ENCODE results near the gene NKD2.
"Not testable (repeated sequence)": the region's sequence is repeated elsewhere in the genome, so short reads cannot be mapped to it uniquely, and the experiment has no call there.

Gene NKD2

GRCh38 chr5:998246-999031 is 10.2 kb upstream of the NKD2 start:
- Mint-ChIP-seq H3K9me3 (no peaks in the 10 kb centered on the region), H3K4me3 (no peak overlapping the region), H3K27me3 (peaks cover 20 to 50% of the 10 kb centered on the region in 2 donors), H3K36me3 (ENCODE audit: insufficient read depth) (no peaks in the 10 kb centered on the region), H3K27ac (no peak overlapping the region), H3K4me1 (ENCODE audit: low read depth in 2 of 2) (peaks cover 6 to 8% of the 10 kb centered on the region in 2 donors)
- ATAC-seq (replicated peaks), result no peak
- DNase-seq, result no peak

DNA sequence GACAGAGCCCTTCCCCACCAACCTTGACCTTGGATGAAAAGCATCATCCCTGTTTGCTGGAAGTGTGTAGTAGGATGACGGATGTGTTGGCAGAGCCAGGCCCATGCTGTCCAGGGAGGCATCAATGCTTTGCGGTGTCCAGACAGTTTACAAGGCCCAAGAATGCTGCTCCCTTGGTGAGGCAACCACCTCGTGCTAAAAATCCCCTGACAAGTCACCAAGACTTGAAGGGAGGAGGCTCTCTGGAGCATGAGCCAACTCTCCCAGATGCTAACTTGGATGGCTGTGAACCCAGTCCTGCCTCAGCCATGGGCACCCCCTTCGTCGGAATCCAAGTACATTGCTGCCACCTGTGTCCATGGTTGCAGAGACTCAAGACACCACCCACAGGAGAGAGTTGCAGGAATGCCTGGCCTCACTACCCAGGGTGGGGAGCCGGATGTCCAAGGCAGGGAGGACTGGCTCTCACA is 9.5 kb upstream of the NKD2 start:
- DNase-seq (no peak), ATAC-seq (replicated peaks) (no peak)
- H3K9me3 Mint-ChIP-seq, result no peaks in the 10 kb centered on the region
- no peak overlapping the region for H3K27ac Mint-ChIP-seq
- peaks cover 8 to 10% of the 10 kb centered on the region in 2 donors for H3K4me1 Mint-ChIP-seq (ENCODE audit: low read depth in 2 of 2)
- no peaks in the 10 kb centered on the region for H3K36me3 Mint-ChIP-seq (ENCODE audit: insufficient read depth)
- H3K27me3 Mint-ChIP-seq, result peaks cover 14 to 48% of the 10 kb centered on the region in 2 donors
- H3K4me3 Mint-ChIP-seq, result no peak overlapping the region

GRCh38 chr5:999724-1000123 is 8.9 kb upstream of the NKD2 start:
- H3K27ac Mint-ChIP-seq, result no peak overlapping the region
- peaks cover 12 to 44% of the 10 kb centered on the region in 2 donors for H3K27me3 Mint-ChIP-seq
- DNase-seq (no peak), ATAC-seq (replicated peaks) (no peak)
- no peaks in the 10 kb centered on the region for H3K36me3 Mint-ChIP-seq (ENCODE audit: insufficient read depth)
- no peaks in the 10 kb centered on the region for H3K9me3 Mint-ChIP-seq
- peaks cover 8 to 13% of the 10 kb centered on the region in 2 donors for H3K4me1 Mint-ChIP-seq (ENCODE audit: low read depth in 2 of 2)
- no peak overlapping the region for H3K4me3 Mint-ChIP-seq

- peaks cover 13 to 44% of the 10 kb centered on the region in 2 donors for H3K27me3 Mint-ChIP-seq
Observed at GRCh38 chr5:1000329-1000728, 8.3 kb upstream of the NKD2 start.

DNA sequence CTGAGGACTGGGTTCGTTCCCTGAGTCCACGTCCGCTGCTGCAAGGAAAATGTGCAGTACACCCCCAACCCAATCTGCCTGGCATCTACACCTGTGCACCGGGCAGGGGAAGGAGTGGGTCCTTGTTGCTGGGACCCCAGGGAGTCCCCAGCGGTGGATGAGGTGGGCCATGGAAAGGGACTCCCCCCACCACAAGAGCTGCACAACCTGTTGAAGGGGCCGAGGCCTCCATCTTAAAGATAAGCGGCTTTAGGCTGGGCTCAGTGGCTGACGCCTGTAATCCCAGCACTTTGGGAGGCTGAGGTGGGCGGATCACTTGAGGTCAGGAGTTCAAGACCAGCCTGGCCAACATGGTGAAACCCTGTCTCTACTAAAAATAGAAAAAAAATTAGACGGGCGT is 7.8 kb upstream of the NKD2 start:
- not testable (repeated sequence) for DNase-seq; H3K36me3 Mint-ChIP-seq (ENCODE audit: insufficient read depth); H3K4me3 Mint-ChIP-seq; ATAC-seq (replicated peaks); H3K9me3 Mint-ChIP-seq; H3K27ac Mint-ChIP-seq
- Mint-ChIP-seq H3K4me1 (ENCODE audit: low read depth in 2 of 2) (peaks cover 8 to 13% of the 10 kb centered on the region in 2 donors), H3K27me3 (peaks cover 18 to 49% of the 10 kb centered on the region in 2 donors)

More at GRCh38 chr5:1000329-1000728, 8.3 kb upstream of the NKD2 start:
- Mint-ChIP-seq H3K27ac (no peak overlapping the region), H3K4me3 (no peak overlapping the region), H3K9me3 (no peaks in the 10 kb centered on the region), H3K4me1 (ENCODE audit: low read depth in 2 of 2) (peaks cover 8 to 13% of the 10 kb centered on the region in 2 donors), H3K36me3 (ENCODE audit: insufficient read depth) (no peaks in the 10 kb centered on the region)
- DNase-seq, result no peak
- ATAC-seq (replicated peaks), result no peak

DNA sequence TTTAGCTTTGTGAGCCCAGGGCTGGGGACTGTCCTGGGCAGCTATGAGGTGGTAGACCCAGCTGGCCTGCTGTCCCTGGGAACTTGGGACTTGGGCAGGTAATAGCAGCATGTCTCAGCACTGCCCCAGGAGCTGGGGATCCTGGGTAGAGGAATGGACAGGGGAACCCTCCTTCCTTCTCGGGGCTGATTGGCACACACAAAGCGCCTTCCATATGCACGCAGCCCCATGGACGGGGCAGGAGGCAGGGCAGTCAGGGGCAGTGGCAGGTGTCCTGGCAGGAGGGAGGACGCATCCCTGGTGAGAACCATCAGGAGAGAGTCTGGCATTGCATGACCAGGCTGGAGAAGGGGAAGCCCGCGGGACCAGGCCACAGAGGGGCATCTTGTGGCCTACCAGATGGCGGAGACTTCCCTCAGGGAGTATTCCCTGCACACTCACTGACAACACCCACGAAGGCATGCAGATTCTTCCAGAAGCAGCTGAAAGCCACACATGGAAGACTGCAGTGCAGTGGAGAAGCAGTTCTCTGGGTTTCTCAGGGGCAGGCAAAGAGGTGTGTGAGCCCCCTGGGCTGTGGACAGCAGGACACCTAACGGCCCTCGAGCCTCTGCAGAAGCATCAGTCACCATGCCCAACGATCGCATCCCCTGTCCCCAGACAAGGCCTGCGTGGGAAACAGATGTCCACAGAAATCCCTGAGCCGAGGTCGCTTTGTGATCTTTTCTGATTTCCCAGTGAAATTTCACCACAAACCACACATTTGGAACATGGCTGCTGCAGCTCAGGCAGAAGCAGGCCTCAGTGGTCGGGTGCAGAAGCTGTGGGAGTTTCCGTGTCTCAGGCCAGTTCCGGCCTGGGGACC is 7.0 kb upstream of the NKD2 start:
- H3K4me3 Mint-ChIP-seq, result no peak overlapping the region
- H3K9me3 Mint-ChIP-seq, result no peaks in the 10 kb centered on the region
- ATAC-seq (replicated peaks) (no peak), DNase-seq (no peak)
- no peaks in the 10 kb centered on the region for H3K36me3 Mint-ChIP-seq (ENCODE audit: insufficient read depth)
- peaks cover 10 to 13% of the 10 kb centered on the region in 2 donors for H3K4me1 Mint-ChIP-seq (ENCODE audit: low read depth in 2 of 2)
- H3K27me3 Mint-ChIP-seq, result peaks cover 26 to 58% of the 10 kb centered on the region in 2 donors
- H3K27ac Mint-ChIP-seq, result no peak overlapping the region

GRCh38 chr5:1002271-1002546 is 6.4 kb upstream of the NKD2 start:
- DNase-seq (no peak), ATAC-seq (replicated peaks) (no peak)
- no peaks in the 10 kb centered on the region for H3K36me3 Mint-ChIP-seq (ENCODE audit: insufficient read depth)
- peaks cover 10% of the 10 kb centered on the region in 2 donors for H3K4me1 Mint-ChIP-seq (ENCODE audit: low read depth in 2 of 2)
- H3K27me3 Mint-ChIP-seq, result peaks cover 32 to 63% of the 10 kb centered on the region in 2 donors
- H3K27ac Mint-ChIP-seq, result no peak overlapping the region
- no peaks in the 10 kb centered on the region for H3K9me3 Mint-ChIP-seq
- no peak overlapping the region for H3K4me3 Mint-ChIP-seq

DNA sequence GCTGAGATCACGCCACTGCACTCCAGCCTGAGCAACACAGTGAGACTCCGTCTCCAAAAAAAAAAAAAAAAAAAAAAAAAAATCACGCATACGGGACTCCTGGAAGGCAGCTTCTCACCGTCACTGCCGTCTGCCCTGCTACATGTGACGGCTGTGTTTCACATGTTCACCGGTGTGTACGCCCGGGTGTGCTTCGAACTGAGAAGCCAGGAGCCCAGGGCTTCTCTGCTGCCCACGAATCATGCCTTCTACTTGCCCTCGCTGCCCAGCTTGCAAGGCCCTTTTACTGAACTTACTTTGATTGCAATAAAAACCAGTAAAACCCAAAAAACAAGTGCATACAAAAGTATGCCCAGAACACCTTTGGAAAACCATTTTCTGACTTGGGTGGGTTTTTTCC is 5.8 kb upstream of the NKD2 start:
- no peaks in the 10 kb centered on the region for H3K9me3 Mint-ChIP-seq
- H3K36me3 Mint-ChIP-seq (ENCODE audit: insufficient read depth), result no peaks in the 10 kb centered on the region
- no peak overlapping the region for H3K4me3 Mint-ChIP-seq
- H3K27ac Mint-ChIP-seq, result no peak overlapping the region
- DNase-seq (no peak), ATAC-seq (replicated peaks) (no peak)
- H3K27me3 Mint-ChIP-seq, result peaks cover 38 to 70% of the 10 kb centered on the region in 2 donors
- H3K4me1 Mint-ChIP-seq (ENCODE audit: low read depth in 2 of 2), result peaks cover 5 to 11% of the 10 kb centered on the region in 2 donors

DNA sequence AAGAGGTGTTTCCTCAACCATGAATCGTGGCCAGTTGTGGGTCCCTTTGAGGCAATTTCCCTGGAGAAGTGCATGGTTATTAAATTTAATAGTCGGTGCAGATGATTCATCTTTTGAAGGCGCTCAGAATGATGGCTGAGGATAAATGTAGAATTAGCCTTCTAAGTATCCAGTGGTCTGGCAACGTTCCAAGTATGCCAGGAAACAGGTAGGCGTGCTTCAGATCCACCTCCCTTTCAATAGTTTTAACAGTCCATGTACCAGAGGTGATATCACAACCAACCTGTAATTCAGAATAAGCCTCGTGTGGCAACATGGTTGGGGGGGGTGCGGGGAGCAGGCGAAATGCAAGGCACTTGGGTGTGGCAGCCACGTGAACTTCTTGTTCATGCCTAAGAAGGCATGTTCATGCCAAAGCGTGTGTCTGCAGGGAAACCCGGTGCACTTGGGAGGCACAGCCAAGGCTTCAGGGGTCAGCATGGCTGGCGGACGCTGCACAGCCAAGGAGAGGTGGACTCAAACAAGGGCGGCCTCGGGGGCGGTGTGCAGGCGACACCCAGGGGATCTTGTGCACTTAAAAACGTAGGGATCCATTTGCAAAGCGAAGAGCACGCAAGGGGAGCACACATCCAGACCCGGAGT is 5.2 kb upstream of the NKD2 start:
- ATAC-seq (replicated peaks), result peak; percentile 23
- DNase-seq, result no peak
- H3K27me3 Mint-ChIP-seq, result peaks cover 42 to 72% of the 10 kb centered on the region in 2 donors
- peak overlapping the region; percentile 38 to 80 for H3K4me3 Mint-ChIP-seq
- no peaks in the 10 kb centered on the region for H3K9me3 Mint-ChIP-seq
- no peak overlapping the region for H3K27ac Mint-ChIP-seq
- peaks cover 5 to 13% of the 10 kb centered on the region in 2 donors for H3K4me1 Mint-ChIP-seq (ENCODE audit: low read depth in 2 of 2)
- H3K36me3 Mint-ChIP-seq (ENCODE audit: insufficient read depth), result no peaks in the 10 kb centered on the region

DNA sequence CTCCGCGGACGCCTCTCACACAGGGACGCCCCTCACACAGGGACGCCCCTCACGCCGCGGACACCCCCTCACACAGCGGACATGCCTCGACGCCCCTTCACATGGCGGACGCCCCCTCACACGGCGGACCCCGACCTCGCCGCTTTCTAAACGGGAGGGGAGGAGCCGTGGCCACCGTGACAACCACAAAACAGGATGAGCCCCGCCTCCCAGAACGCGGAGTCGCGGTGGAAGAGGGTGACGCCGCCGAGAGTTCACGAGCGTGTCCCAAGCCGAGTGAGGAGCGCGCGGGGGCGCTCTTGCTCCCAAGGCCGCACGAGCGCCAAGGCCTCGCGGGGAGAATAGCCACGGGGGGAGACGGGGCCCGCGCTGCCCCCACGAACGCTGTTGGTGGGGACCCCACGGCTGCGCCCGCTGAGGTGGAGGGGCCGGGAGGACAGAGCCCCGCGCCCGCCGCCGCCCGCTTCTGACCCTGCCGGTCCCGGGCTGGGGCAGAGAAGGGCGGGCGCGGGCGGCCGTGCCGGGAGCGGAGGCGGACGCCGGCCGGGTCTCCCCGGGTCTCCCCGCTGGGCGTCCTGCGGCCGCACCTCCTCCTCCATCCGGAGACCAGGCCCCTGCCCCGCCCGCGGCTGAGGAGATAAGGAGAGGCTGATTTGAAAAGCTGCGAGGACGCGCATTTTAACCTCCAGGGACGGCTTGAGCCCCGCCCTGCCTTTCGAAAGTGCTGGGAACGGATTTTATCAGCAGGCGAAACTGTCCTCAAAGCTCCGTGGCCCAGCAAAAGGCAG is 3.9 kb upstream of the NKD2 start:
- DNase-seq, result peak in 1 of 3 experiments; percentile 26
- H3K27me3 Mint-ChIP-seq, result peaks cover 43 to 68% of the 10 kb centered on the region in 2 donors

GRCh38 chr5:1005249-1005851 is 3.3 kb upstream of the NKD2 start:
- Mint-ChIP-seq H3K4me3 (peak overlapping the region in 1 of 2 donors; percentile 11), H3K36me3 (ENCODE audit: insufficient read depth) (peaks cover 4% of the 10 kb centered on the region), H3K4me1 (ENCODE audit: low read depth in 2 of 2) (peaks cover 5 to 15% of the 10 kb centered on the region in 2 donors), H3K9me3 (no peaks in the 10 kb centered on the region), H3K27me3 (peaks cover 49 to 73% of the 10 kb centered on the region in 2 donors), H3K27ac (no peak overlapping the region)
- ATAC-seq (replicated peaks) (no peak), DNase-seq (no peak)

More for the DNA sequence above, 3.9 kb upstream of the NKD2 start:
- Mint-ChIP-seq H3K9me3 (no peaks in the 10 kb centered on the region), H3K4me1 (ENCODE audit: low read depth in 2 of 2) (peaks cover 5 to 13% of the 10 kb centered on the region in 2 donors), H3K4me3 (peak overlapping the region; percentile 71 to 80), H3K27ac (no peak overlapping the region), H3K36me3 (ENCODE audit: insufficient read depth) (peaks cover 2% of the 10 kb centered on the region)
- ATAC-seq (replicated peaks), result peak; percentile 61

DNA sequence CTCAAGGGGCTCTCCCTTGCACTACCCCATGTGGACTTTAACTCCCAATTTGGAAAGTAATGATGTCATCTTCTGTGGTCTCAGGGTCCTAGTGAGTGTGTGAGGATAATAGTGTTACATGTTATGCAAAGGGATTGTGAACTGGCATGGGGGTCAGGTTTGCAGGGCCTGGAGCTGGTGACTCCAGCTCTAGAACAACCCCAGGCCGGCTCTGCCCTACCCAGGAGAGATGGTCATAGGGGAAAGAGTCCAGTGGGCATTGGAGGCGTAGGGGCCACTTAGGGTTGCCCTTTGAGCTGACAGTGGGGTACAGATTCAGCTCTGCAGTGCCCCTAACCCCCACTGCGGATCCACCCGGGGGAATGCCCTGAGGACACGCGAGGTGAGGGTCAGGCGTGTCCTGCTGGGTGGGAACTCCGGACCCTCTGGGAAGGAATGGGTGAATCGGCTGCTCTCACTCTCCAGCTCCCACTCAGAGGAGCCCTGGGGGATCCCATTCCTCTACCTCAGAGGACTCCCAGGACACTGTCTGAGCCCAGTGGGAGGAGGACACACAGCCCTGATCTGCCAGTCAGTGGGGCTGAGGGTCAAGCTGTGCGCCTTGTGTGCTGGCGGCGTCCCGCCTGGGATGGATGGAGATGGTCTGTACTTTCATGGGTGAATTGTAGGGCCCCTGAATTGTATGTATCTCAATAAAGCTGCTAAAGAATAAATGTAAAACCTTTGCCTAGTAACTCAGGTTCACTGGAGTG is 2.5 kb upstream of the NKD2 start:
- peaks cover 5 to 14% of the 10 kb centered on the region in 2 donors for H3K4me1 Mint-ChIP-seq (ENCODE audit: low read depth in 2 of 2)
- H3K27me3 Mint-ChIP-seq, result peaks cover 49 to 73% of the 10 kb centered on the region in 2 donors
- peak overlapping the region in 1 of 2 donors; percentile 11 for H3K4me3 Mint-ChIP-seq
- H3K9me3 Mint-ChIP-seq, result no peaks in the 10 kb centered on the region
- H3K27ac Mint-ChIP-seq, result no peak overlapping the region
- DNase-seq (no peak), ATAC-seq (replicated peaks) (no peak)
- peaks cover 4% of the 10 kb centered on the region for H3K36me3 Mint-ChIP-seq (ENCODE audit: insufficient read depth)

Measured in effector memory CD8-positive, alpha-beta T cell (primary cell).